ENCODE data around the gene MANSC1. TPM values are rescaled to one million over a fixed set of nuclear protein-coding genes. Genes with fewer than 3 reads are reported as not detected.

The MANSC1 gene
- total and polyA plus RNA-seq, 9 of the 15 experiments (the other 6 are each of a cell fraction or from before 2014, with no cell fraction given): 0.76 to 8.6 (median 3.1) TPM

- Histone ChIP-seq H3K4me1 (replicated peaks in 1 of 2; ENCODE audit: control insufficient read depth in 2 of 2, insufficient read depth in 2 of 2, low read length in 2 of 2) (no peaks in the 10 kb centered on the region), H4K20me1 (replicated peaks; ENCODE audit: control insufficient read depth, insufficient read depth, low read length) (no peaks in the 10 kb centered on the region), H3K79me2 (ENCODE audit: control insufficient read depth, insufficient read depth, low read length) (no peaks in the 10 kb centered on the region), H3K27me3 (ENCODE audit: control insufficient read depth in 2 of 2, insufficient read depth in 2 of 2, low read length in 2 of 2) (no peaks in the 10 kb centered on the region), H3K9me1 (ENCODE audit: control insufficient read depth, insufficient read depth, low read length) (no peaks in the 10 kb centered on the region), H3K4me3 (no peak overlapping the region), H3K36me3 (ENCODE audit: control insufficient read depth, insufficient read depth, low read length) (no peaks in the 10 kb centered on the region), H3K4me2 (ENCODE audit: insufficient read depth, low read length) (no peak overlapping the region), H3K9ac (ENCODE audit: insufficient read depth in 1 of 2, low read depth in 2 of 2, low read length in 2 of 2) (no peak overlapping the region), H2AFZ (ENCODE audit: low read depth, low read length) (no peak overlapping the region), H3K9me3 (replicated peaks; ENCODE audit: control insufficient read depth, insufficient read depth, low read depth, low read length) (no peaks in the 10 kb centered on the region), H3K27ac (ENCODE audit: extremely low read depth, low read depth, low read length) (no peak overlapping the region)
- BruUV-seq (replicated peaks): no TSS peak
- ChIA-PET CTCF (ENCODE audit: low intra/inter-chr PET ratio) (no interaction called here), POLR2A (no interaction called here)
- FAIRE-seq: no peak
- no peak for TF ChIP-seq ZNF518B (CRISPR knock-in tag; IDR thresholded peaks at IDR 0.05)
- TF ChIP-seq IFI16 (CRISPR knock-in tag; IDR thresholded peaks at IDR 0.05): no peak
- no peak for TF ChIP-seq DPF2 (IDR thresholded peaks at IDR 0.05)
- TF ChIP-seq PRMT5 (CRISPR knock-in tag; IDR thresholded peaks at IDR 0.05): no peak
- TF ChIP-seq FOXK2 (conservative IDR thresholded peaks at IDR 0.05 in 1 of 2, IDR thresholded peaks at IDR 0.05 in 1 of 2; ENCODE audit: low read depth in 2 of 2): no peak
- no peak for TF ChIP-seq ELK1 (CRISPR knock-in tag; IDR thresholded peaks at IDR 0.05)
- TF ChIP-seq ZNF263 (CRISPR knock-in tag; IDR thresholded peaks at IDR 0.05; ENCODE audit: borderline replicate concordance): no peak
- TF ChIP-seq ZNF384 (IDR thresholded peaks at IDR 0.05; ENCODE audit: low read depth, low read length): no peak
- no peak for TF ChIP-seq ZC3H11A (IDR thresholded peaks at IDR 0.05; ENCODE audit: low read depth, low read length)
- no peak for TF ChIP-seq JUNB (CRISPR knock-in tag; conservative IDR thresholded peaks at IDR 0.05)
- 0% methylated on average over 1 of the region's 2 CpGs for WGBS (ENCODE audit: insufficient coverage, low coverage, missing lambda C conversion rate)
- in situ Hi-C loops (cut with MboI): no loop called here
- intact Hi-C loops (cut with micrococcal nuclease): no loop called here
- no peak for ATAC-seq
- DNase-seq (ENCODE audit: extremely low read depth in 1 of 4, low spot score in 3 of 4): no peak
Measured at GRCh38 chr12:12301122-12301521, 48.9 kb downstream of the MANSC1 start.

Measured in K562 (cell line).